NCI-H146 treated with DMSO at 0.1 percent for 48 hours (cell line): ENCODE results near the gene TNIK.
"Not testable (repeated sequence)": the region's sequence is repeated elsewhere in the genome, so short reads cannot be mapped to it uniquely, and the experiment has no call there.

Experiments
- DNase-seq: peaks from one replicate; lab custom pipeline; 2025; ENCODE audit not compliant: unreplicated experiment; lab: John Stamatoyannopoulos, UW

The TNIK gene

GRCh38 chr3:171469376-171469775 is 9.2 kb upstream of the TNIK start:
- no peak for DNase-seq

GRCh38 chr3:171468296-171468906 is 8.2 kb upstream of the TNIK start:
- no peak for DNase-seq

- no peak for DNase-seq
Measured at GRCh38 chr3:171465763-171466162, 5.6 kb upstream of the TNIK start.

GRCh38 chr3:171464462-171464861 is 4.3 kb upstream of the TNIK start:
- DNase-seq, result no peak

GRCh38 chr3:171462224-171462623 is 2.0 kb upstream of the TNIK start:
- no peak for DNase-seq

GRCh38 chr3:171461525-171461917 is 1.3 kb upstream of the TNIK start:
- no peak for DNase-seq

- DNase-seq, result peak; percentile 61
Measured at GRCh38 chr3:171460725-171461524, 720 bp upstream of the TNIK start.

- DNase-seq, result peak; percentile 29
Measured at GRCh38 chr3:171459137-171459941, 866 bp downstream of the TNIK start.

GRCh38 chr3:171458864-171459136 is 1.4 kb downstream of the TNIK start:
- DNase-seq, result no peak

- DNase-seq, result no peak
Measured at GRCh38 chr3:171458071-171458863, 1.9 kb downstream of the TNIK start.

GRCh38 chr3:171457607-171458061 is 2.6 kb downstream of the TNIK start:
- no peak for DNase-seq

GRCh38 chr3:171456765-171457606 is 3.2 kb downstream of the TNIK start:
- no peak for DNase-seq

- no peak for DNase-seq
Measured at GRCh38 chr3:171455603-171456550, 4.3 kb downstream of the TNIK start.

GRCh38 chr3:171454041-171454440 is 6.2 kb downstream of the TNIK start:
- no peak for DNase-seq

GRCh38 chr3:171453180-171453886 is 6.9 kb downstream of the TNIK start:
- no peak for DNase-seq

GRCh38 chr3:171452328-171452727 is 7.9 kb downstream of the TNIK start:
- no peak for DNase-seq

GRCh38 chr3:171451915-171452314 is 8.3 kb downstream of the TNIK start:
- no peak for DNase-seq

- DNase-seq, result not testable (repeated sequence)
Measured at GRCh38 chr3:171447579-171447891, 12.7 kb downstream of the TNIK start.
